ENCODE results near the gene PARD6G. TPM values are rescaled to one million over a fixed set of nuclear protein-coding genes. Genes with fewer than 3 reads are reported as not detected.

The PARD6G gene
- total and polyA plus RNA-seq, 2 donors (not counting 1 experiment from before 2014, with no cell fraction given): 1.0 to 2.1 TPM

DNA sequence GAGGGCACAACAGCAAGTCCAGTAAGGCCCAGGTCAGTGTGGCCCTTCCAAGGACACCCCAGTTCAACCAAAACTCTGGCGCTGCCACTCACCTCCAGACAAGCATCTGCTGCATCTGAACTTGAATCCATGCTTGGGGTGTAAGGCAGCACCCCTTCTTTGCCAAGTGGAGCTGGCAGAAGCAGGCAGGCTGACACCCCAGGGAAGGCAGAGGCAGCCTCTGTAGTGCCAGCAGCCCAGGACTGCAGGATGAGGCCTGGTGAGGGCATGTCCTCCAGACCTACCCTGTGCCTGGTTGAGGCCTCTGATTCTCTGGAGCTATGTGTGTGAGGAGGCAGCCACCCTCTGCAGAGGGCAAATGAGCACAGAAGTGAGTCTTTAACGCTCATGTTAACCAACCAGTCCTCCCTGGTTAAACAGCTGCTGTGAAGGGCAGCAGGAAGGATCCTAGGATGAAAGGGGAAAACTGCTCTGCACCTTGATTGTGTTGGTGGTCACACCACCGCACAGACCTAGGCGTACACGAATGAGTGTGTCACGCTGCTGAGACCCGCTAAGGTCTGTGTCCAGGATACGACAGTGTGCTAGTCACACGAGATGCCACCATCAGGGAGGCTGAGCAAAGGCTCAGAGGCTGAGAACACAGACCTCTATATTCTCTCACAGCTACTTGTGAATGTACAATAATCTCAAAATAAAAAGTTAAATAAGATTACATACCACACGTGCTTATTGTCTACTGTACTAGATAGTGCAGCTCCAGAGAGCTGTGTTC is 2.2 kb downstream of the PARD6G start:
- H3K27me3 ChIP-seq (ENCODE audit: control insufficient read depth, insufficient read depth, low read length): peaks cover 14% of the 10 kb centered on the region
- H3K9me3 ChIP-seq (ENCODE audit: control insufficient read depth, insufficient read depth, low read depth, low read length): no peaks in the 10 kb centered on the region
- no peaks in the 10 kb centered on the region for H3K4me1 ChIP-seq (ENCODE audit: control insufficient read depth, extremely low read depth, insufficient read depth, low read length)
- H3K4me2 ChIP-seq (ENCODE audit: extremely low read depth, insufficient read depth, low read length): no peak overlapping the region
- H3K4me3 ChIP-seq (replicated peaks in 1 of 4; ENCODE audit: control extremely low read depth in 1 of 4, insufficient read depth in 1 of 4, low read depth in 3 of 4, low read length in 4 of 4): no peak overlapping the region
- H3K36me3 ChIP-seq (ENCODE audit: control insufficient read depth, insufficient read depth, low read length): no peaks in the 10 kb centered on the region
- no peak overlapping the region for H3K27ac ChIP-seq (ENCODE audit: insufficient read depth, low read length)
- no peaks in the 10 kb centered on the region for H3K79me2 ChIP-seq (ENCODE audit: control insufficient read depth, insufficient read depth, low read length)
- no peaks in the 10 kb centered on the region for H4K20me1 ChIP-seq (ENCODE audit: control insufficient read depth, extremely low read depth, insufficient read depth, low read length)
- H2AFZ ChIP-seq (ENCODE audit: low read length): no peak overlapping the region
- no peak overlapping the region for H3K9ac ChIP-seq (ENCODE audit: insufficient read depth, low read length)
- no peak for DNase-seq (ENCODE audit: low read depth in 2 of 2)
- TF ChIP-seq, protein P1, sequence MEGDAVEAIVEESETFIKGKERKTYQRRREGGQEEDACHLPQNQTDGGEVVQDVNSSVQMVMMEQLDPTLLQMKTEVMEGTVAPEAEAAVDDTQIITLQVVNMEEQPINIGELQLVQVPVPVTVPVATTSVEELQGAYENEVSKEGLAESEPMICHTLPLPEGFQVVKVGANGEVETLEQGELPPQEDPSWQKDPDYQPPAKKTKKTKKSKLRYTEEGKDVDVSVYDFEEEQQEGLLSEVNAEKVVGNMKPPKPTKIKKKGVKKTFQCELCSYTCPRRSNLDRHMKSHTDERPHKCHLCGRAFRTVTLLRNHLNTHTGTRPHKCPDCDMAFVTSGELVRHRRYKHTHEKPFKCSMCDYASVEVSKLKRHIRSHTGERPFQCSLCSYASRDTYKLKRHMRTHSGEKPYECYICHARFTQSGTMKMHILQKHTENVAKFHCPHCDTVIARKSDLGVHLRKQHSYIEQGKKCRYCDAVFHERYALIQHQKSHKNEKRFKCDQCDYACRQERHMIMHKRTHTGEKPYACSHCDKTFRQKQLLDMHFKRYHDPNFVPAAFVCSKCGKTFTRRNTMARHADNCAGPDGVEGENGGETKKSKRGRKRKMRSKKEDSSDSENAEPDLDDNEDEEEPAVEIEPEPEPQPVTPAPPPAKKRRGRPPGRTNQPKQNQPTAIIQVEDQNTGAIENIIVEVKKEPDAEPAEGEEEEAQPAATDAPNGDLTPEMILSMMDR (conservative IDR thresholded peaks at IDR 0.05 in 1 of 2, IDR thresholded peaks at IDR 0.05 in 1 of 2; ENCODE audit: low read depth in 1 of 2, low read length in 2 of 2): no peak
- TF ChIP-seq EZH2 (IDR thresholded peaks at IDR 0.05; ENCODE audit: low read length, missing control alignments): no peak

DNA sequence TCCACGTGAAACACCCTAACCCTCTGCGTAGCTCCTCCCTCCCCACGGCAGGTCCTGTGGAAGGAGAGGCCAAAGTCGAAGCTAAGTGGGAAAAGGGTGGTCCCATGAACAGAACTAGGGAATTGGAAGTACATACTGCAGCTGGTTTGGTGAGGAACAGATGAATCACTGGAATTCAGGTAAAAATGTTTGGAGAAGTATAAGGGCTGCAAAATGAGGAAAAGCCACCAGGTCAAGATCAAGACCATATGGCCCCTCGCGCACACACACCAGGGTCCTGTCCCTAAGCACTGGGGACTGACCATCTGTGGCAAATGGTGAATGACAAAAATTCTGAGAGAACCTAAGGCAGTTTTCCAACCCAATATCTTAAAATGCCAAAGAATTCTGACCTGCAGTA is 3.1 kb downstream of the PARD6G start:
- no peak for DNase-seq (ENCODE audit: low read depth in 2 of 2)
- Histone ChIP-seq H3K4me2 (ENCODE audit: extremely low read depth, insufficient read depth, low read length) (no peak overlapping the region), H2AFZ (ENCODE audit: low read length) (no peak overlapping the region), H3K9me3 (ENCODE audit: control insufficient read depth, insufficient read depth, low read depth, low read length) (no peaks in the 10 kb centered on the region), H3K27ac (ENCODE audit: insufficient read depth, low read length) (no peak overlapping the region), H3K79me2 (ENCODE audit: control insufficient read depth, insufficient read depth, low read length) (no peaks in the 10 kb centered on the region), H3K27me3 (ENCODE audit: control insufficient read depth, insufficient read depth, low read length) (peaks cover 14% of the 10 kb centered on the region), H3K4me1 (ENCODE audit: control insufficient read depth, extremely low read depth, insufficient read depth, low read length) (no peaks in the 10 kb centered on the region), H3K36me3 (ENCODE audit: control insufficient read depth, insufficient read depth, low read length) (no peaks in the 10 kb centered on the region), H4K20me1 (ENCODE audit: control insufficient read depth, extremely low read depth, insufficient read depth, low read length) (no peaks in the 10 kb centered on the region), H3K4me3 (replicated peaks in 1 of 4; ENCODE audit: control extremely low read depth in 1 of 4, insufficient read depth in 1 of 4, low read depth in 3 of 4, low read length in 4 of 4) (no peak overlapping the region), H3K9ac (ENCODE audit: insufficient read depth, low read length) (no peak overlapping the region)
- no peak for TF ChIP-seq EZH2 (IDR thresholded peaks at IDR 0.05; ENCODE audit: low read length, missing control alignments)
- TF ChIP-seq, protein P1 (conservative IDR thresholded peaks at IDR 0.05 in 1 of 2, IDR thresholded peaks at IDR 0.05 in 1 of 2; ENCODE audit: low read depth in 1 of 2, low read length in 2 of 2): no peak

DNA sequence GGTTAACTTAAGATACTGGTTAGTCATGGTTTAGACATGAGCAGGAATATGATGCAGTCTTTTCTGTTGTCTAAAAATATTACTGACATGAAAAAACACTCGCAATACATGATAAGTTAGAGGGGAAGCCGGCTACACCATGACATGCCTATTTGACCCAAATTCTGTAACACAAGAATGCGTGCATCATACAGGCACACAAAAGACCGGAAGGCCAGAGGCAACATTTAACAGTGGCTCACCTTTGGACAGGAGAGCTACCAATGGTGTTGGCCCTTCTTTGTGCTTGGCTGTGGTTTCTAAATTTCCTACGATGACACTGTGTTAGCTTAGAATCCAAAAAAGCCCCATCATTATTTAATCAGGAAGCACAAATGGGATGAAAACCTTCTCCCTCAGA is 4.1 kb downstream of the PARD6G start:
- Histone ChIP-seq H2AFZ (ENCODE audit: low read length) (no peak overlapping the region), H3K27me3 (ENCODE audit: control insufficient read depth, insufficient read depth, low read length) (peaks cover 14% of the 10 kb centered on the region), H3K27ac (ENCODE audit: insufficient read depth, low read length) (no peak overlapping the region), H3K9ac (ENCODE audit: insufficient read depth, low read length) (no peak overlapping the region), H4K20me1 (ENCODE audit: control insufficient read depth, extremely low read depth, insufficient read depth, low read length) (no peaks in the 10 kb centered on the region), H3K9me3 (ENCODE audit: control insufficient read depth, insufficient read depth, low read depth, low read length) (no peaks in the 10 kb centered on the region), H3K4me1 (ENCODE audit: control insufficient read depth, extremely low read depth, insufficient read depth, low read length) (no peaks in the 10 kb centered on the region), H3K36me3 (ENCODE audit: control insufficient read depth, insufficient read depth, low read length) (no peaks in the 10 kb centered on the region), H3K4me2 (ENCODE audit: extremely low read depth, insufficient read depth, low read length) (no peak overlapping the region), H3K79me2 (ENCODE audit: control insufficient read depth, insufficient read depth, low read length) (no peaks in the 10 kb centered on the region), H3K4me3 (replicated peaks in 1 of 4; ENCODE audit: control extremely low read depth in 1 of 4, insufficient read depth in 1 of 4, low read depth in 3 of 4, low read length in 4 of 4) (no peak overlapping the region)
- no peak for DNase-seq (ENCODE audit: low read depth in 2 of 2)
- TF ChIP-seq, protein P1 (conservative IDR thresholded peaks at IDR 0.05 in 1 of 2, IDR thresholded peaks at IDR 0.05 in 1 of 2; ENCODE audit: low read depth in 1 of 2, low read length in 2 of 2): no peak
- TF ChIP-seq EZH2 (IDR thresholded peaks at IDR 0.05; ENCODE audit: low read length, missing control alignments): no peak

Data from fibroblast of lung (primary cell).